Astrocyte of the cerebellum (primary cell): ENCODE measurements around the gene OR2T33.
"Not testable (repeated sequence)": the region's sequence is repeated elsewhere in the genome, so short reads cannot be mapped to it uniquely, and the experiment has no call there.

Experiments
- DNase-seq: peaks from one replicate; pipeline ENCODE4 v3.0.0-alpha.2; 2011; ENCODE audit warnings: low read depth
- H3K4me3 ChIP-seq: 2 replicates; pipeline ENCODE4 v1.5.1; 2011; ENCODE audit warnings: mild to moderate bottlenecking, low read depth, low read length, moderate library complexity
- in situ Hi-C: cut with HindIII; loops from 2 replicates; pipeline ENCODE4 v1.10.0; 2017; ENCODE audit warnings: low sequenced_read_pairs
- TF ChIP-seq, protein P1 (sequence below): IDR thresholded peaks from 2 replicates; pipeline ENCODE4 v1.5.1; 2012; ENCODE audit warnings: low read length, low read depth, moderate library complexity, mild to moderate bottlenecking; ENCODE audit errors: missing control alignments

OR2T33 gene

DNA sequence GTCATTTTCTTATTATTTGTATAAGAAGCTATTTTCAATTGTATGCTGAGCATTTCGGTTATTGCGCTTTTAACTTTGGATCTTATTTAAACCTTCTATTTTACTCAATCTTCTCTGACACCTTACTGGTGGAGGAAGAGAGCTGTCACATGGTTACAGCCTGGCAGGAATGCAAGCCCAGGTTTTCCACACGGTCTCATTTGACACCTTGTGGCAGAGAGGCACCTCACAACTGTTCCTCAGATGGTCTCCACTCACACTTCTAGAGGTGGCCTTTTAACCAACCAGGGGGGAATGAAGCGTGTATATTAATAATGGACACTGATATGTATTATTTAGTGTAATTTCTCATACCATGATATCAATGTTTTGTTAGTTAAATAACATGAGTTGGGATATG, 9.6 kb downstream of the OR2T33 start:
- in situ Hi-C loops = no loop called here
- no peak for DNase-seq
- H3K4me3 ChIP-seq = no peak overlapping the region
- TF ChIP-seq, protein P1, sequence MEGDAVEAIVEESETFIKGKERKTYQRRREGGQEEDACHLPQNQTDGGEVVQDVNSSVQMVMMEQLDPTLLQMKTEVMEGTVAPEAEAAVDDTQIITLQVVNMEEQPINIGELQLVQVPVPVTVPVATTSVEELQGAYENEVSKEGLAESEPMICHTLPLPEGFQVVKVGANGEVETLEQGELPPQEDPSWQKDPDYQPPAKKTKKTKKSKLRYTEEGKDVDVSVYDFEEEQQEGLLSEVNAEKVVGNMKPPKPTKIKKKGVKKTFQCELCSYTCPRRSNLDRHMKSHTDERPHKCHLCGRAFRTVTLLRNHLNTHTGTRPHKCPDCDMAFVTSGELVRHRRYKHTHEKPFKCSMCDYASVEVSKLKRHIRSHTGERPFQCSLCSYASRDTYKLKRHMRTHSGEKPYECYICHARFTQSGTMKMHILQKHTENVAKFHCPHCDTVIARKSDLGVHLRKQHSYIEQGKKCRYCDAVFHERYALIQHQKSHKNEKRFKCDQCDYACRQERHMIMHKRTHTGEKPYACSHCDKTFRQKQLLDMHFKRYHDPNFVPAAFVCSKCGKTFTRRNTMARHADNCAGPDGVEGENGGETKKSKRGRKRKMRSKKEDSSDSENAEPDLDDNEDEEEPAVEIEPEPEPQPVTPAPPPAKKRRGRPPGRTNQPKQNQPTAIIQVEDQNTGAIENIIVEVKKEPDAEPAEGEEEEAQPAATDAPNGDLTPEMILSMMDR = no peak

DNA sequence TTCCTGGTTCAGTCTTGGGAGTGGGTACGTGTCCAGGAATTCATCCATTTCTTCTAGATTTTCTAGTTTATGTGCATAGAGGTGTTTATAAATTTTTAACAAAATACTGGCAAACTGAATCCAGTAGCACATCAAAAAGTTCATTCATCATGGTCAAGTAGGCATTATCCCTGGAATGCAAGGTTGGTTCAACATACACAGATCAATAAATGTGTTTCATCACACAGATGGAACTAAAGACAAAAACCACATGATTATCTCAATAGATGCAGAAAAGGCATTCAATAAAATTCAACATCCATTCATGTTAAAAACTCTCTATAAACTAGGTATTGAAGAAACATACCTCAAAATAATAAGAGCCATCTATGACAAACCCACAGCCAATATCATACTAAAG, 18.5 kb downstream of the OR2T33 start:
- DNase-seq, in situ Hi-C loops, H3K4me3 ChIP-seq: not testable (repeated sequence)

DNA sequence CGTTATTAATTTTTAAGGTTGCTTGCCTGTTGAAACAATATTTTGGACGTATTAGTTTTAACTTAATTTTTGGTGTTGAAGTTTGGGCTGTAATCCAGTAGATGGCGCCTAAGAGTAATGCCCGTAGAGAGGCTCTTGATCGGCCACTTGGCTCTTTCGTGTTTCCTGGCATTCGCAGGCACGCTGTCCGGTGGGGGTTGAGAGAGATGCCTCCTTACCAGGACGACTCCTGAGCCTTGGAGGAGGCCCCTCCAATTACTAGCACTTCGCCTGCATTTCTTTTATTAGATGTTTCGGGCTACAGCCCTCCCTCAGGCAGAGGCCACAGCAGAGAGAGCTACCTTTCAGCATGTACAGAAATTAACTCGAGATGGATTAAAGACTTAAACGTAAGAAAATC, 34.6 kb downstream of the OR2T33 start:
- in situ Hi-C loops = no loop called here
- TF ChIP-seq, protein P1 = peak; percentile 53
- H3K4me3 ChIP-seq = no peak overlapping the region
- no peak for DNase-seq

DNA sequence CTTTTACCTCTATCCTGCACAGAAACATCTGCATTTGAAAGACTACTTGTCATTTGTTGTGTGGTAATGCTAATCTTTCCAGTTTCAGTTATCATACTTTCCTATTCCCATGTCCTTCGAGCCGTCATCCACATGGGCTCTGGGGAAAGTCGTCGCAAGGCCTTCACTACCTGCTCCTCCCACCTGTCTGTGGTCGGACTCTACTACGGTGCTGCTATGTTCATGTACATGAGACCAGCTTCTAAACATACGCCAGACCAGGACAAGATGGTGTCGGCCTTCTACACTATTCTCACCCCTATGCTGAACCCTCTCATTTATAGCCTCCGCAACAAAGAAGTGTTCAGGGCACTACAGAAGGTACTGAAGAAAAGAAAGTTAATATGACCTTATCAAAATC, 38.3 kb downstream of the OR2T33 start:
- TF ChIP-seq, protein P1 = no peak
- in situ Hi-C loops = no loop called here
- DNase-seq = no peak
- no peak overlapping the region for H3K4me3 ChIP-seq

DNA sequence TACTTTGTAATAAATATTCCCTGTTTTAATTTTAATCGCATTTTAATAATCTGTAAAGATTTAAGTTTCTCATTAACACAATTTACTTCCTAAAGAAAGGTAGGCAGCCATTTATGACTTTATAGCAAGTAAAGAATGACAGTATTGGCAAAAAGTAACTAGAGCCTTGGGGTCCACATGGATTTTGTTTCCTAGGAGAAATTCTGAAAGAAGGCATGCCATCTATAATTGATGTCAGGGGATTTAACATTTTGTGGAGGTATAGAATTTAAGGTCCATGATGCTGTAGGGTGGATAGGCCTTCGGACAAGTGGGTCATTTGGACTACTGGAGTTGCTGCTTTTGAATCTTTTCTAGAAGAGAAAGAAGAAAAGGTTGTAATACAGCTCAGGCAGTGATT, 46.7 kb downstream of the OR2T33 start, which contains the start of gene OR2M4:
OR2M4 (plus strand) TSS at position 301 of the 400 bp plus-strand sequence. CDS start 7,512 bp downstream, outside the sequence.
- in situ Hi-C loops = loop anchor here (5.0 kb wide), 1 partner anchor 56 kb away; no protein-coding TSS in a partner anchor
- TF ChIP-seq, protein P1 = no peak
- no peak for DNase-seq
- no peak within 1 kb of the TSS for H3K4me3 ChIP-seq

DNA sequence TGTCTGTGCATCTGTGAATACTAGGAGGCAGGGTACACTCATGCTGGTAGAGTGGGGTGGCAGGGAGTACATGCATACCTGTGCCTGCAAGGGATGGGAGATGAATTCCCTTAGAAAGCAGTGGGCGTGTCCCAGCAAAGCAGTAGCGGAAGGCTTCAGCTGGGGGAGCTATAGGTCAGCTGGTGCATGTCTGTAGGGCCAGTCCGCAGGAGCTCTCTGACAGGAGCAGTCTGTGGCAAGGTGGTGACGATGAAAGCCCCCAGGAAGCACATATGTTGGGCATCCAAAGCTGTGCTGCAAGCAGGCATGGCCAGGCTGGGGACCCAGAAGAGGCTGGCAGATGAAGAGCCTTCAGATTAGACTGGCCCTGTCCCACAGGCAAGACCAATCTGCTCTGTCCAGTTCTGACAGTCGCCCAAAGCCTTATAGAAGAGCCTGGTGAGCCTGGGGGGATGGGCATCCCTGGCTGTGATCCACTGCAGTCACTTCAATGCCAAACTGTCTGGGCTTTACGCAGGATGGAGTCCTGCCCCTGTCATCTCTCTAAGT, 48.3 kb downstream of the OR2T33 start:
- no peak overlapping the region for H3K4me3 ChIP-seq
- in situ Hi-C loops = no loop called here
- TF ChIP-seq, protein P1 = no peak
- no peak for DNase-seq

DNA sequence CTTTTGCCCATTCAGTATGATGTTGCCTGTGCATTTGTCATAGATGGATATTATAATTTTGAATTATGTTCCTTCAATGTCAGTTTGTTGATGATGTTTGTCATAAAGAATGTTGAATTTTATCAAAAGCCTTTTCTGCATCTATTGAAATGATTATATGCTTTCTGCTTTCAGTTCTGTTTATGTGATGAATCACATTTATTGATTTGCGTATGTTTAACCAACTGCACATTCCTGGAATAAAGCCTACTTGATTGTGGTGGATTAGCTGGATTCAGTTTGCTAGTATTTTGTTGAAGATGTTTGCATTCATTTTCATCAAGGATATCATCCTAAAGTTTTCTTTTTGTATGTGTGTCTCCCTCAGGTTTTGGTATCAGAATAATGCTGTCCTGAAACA, 52.2 kb downstream of the OR2T33 start:
- no peak for DNase-seq
- no peak overlapping the region for H3K4me3 ChIP-seq
- TF ChIP-seq, protein P1 = no peak
- in situ Hi-C loops = no loop called here
